Measurements from ENCODE around the gene SYP.
A peak's percentile ranks its signal among the peaks of the same experiment; 100 is the strongest.
"Not testable (repeated sequence)": the region's sequence is repeated elsewhere in the genome, so short reads cannot be mapped to it uniquely, and the experiment has no call there.

SYP gene

DNA sequence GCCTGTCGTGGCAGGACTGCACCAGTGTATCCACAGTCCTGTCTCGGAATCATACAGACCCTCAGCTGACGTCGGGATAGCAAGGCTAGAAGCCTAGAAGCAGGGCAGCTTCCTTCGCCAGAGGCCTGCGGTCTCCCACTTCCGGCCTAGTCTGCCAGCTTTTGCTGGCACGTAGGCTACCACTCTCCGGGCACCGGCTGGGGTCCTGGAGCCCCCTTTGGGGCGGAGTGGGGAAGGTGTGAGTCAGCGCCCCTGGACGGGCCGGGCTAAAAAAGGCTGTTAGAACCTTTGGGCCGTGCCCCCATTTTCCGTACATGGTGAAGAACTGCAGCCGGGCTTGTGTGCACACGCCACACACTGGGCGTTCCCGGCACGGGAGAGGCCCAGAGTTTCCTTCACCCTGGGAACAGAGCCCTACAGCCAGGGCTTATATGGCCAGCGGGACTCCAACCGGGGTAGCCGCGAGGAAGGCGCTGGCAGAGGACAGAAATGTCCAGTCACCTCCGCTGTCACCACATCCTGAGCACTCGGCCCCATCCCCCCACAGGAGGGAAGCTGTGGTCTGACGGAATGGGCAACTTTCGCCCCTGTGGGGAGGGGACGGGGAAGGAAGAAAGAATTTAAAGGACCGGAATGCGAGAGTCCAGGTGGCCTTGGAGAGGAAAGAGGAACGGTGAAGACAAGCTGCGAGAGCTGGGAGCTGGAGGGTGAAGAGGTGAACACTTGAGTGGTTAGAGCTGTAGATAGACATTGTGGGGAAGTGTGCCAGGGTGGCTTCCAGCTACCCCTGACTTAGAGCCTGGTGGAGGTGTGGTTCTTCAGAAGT is 32.9 kb downstream of the SYP start:
- DNase-seq (ENCODE audit: low read depth in 3 of 3): peak in 1 of 3 donors; percentile 44

DNA sequence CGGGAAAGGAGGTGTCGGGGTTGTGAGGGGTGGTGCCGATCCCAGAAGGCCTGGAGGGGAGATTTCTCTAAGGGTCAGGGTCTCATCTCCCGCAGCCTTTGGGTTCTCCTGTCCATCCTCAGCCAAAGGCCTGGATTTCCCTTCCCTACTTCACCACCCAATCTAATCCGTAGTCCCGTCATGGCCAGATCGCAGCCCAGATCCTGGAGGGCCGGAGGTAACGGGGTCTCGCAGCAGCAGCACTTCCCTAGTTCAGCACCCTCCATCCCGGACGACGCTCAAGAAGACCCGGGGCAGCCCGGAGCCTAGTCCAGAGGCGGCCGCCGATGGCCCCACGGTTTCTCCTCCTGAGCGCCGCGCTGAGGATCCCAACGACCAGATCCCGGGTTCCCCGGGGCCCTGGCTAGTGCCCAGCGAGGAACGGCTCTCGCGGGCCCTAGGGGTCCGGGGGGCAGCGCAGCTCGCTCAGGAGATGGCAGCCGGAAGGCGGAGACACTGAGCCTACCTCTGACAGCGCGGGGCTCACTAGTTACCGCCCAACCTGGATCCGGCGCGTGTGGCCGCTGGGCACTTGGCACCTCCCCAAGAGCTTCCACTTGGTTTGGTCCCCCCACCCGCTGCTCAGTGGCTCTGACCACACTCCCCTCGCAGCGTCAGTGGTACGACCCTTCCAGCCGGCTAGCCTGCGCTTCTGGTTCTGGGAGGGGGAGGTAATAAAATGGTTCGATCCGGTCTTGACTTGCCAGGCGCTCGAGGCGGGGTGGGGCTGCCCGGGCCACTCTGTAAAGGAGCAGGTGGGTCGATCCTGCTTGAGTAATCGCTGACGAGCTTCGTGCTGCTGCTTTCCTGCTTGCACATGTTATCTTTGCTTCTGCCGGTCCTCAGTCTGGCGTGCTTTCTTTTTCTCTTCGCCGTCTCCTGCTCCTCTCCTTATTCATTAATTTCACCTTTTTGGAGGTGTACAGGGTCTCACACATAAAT is 33.8 kb downstream of the SYP start:
- DNase-seq (ENCODE audit: low read depth in 3 of 3): peak in 2 of 3 donors; percentile 54 to 67

DNA sequence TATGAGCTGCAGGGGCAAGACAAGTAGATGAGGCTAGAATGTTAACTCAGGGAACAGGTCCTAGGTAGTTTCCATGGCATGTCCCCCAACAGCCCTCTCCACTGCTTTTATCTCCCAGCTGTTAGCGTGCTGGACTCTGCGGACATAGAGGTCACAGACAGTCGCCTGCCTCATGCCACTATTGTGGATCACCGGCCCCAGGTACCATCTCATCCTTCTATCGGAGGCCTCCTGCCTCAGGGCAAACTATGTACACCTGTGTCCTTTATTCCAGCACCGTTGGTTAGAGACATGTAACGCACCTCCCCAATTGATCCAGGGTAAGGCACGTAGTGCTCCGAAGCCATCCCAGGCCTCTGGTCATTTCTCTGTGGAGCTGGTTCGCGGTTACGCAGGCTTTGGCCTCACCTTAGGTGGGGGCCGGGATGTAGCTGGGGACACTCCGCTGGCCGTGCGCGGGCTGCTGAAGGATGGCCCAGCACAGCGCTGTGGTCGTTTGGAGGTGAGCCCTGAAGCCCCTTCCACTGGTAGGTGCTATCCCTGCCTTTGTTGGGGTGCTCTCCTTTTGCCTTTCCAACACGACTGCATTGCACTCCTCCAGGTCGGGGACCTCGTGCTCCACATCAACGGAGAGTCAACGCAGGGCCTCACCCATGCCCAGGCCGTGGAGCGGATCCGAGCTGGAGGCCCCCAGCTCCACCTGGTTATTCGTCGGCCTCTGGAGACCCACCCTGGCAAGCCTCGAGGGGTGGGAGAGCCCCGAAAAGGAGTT is 35.2 kb downstream of the SYP start:
- no peak for DNase-seq (ENCODE audit: low read depth in 3 of 3)

DNA sequence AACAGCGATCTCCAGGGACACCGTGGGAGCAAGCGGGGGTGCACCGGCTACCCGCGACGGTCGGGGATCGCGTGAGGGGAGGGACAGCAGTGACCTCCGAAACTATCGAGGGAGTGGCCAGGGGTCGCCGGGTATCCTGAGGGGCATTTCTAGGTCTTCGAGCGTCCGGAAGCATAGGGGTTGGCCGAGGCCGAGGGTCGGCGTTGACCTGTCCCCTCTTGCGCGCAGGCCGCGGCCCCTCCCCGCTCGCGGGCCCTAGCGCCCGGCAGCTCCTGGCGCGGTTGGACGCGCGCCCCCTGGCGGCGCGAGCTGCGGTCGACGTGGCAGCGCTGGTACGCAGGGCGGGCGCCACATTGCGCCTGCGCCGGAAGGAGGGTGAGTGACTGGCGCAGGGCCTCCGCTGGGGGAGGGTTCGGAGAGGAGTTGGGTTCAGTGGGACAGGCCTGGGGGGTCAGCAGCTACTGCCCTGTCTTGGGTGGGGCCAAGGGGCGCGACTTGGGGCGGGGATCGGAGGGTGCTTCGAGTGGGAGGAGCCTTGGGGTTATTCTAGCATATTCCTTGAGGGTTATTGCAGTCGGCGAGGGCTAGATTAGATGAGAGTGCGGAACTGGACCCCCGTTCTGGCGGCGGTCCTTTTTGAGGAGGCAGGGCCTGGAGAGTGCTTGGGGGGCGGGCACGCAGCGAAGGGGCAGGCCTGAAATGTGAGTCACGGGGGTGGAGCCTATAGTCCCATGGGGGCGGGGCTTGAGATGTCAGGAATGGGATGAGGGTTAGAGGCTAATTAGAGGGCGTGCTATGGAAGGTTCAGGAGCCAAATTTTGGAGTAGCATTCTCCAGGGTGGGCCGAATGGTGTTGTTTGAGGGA is 36.2 kb downstream of the SYP start:
- DNase-seq (ENCODE audit: low read depth in 3 of 3): peak; percentile 53 to 56 (median 53)

DNA sequence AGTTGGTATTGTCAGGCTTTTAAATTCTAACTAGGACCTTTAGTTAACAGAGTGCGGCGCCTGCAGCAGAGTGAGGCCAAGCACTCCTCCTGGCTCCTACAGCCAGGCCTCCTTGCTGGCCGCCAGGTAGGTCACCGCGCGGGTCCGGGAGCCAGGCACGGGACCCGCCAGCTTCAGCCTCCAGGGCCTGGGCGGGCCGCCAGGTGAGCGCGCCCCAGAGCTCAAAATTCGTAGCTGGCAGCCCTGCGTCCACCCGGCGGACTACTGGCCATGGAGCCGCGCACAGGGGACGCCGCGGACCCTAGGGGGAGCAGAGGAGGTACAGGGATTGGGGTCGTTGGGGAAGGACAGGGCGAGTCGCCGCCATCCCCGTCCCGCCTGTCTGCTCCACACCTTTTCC is 37.4 kb downstream of the SYP start, which contains the start of gene MAGIX:
Gene MAGIX (plus strand): TSS at position 139 of the 400 bp plus-strand sequence. CDS start 132 bp downstream, at position 271.
- no peak for DNase-seq (ENCODE audit: low read depth in 3 of 3)

DNA sequence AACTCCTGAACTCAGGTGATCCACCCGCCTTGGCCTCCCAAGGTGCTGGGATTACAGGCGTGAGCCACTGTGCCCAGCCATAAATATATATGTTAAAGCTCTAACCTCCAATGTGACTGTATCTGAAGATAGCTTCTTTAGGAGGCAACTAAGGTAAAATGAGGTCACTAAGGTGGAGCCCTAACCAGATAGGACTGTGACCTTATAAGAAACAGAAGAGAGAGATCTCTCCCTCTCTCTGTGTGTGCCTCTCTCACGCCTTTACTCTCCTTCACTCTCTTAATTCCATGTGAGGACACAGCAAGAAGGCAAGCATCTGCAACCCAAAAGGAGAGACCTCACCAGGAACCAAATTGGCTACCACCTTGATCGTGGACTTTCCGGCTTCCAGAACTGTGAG is 38.4 kb downstream of the SYP start:
- DNase-seq (ENCODE audit: low read depth in 3 of 3): no peak

DNA sequence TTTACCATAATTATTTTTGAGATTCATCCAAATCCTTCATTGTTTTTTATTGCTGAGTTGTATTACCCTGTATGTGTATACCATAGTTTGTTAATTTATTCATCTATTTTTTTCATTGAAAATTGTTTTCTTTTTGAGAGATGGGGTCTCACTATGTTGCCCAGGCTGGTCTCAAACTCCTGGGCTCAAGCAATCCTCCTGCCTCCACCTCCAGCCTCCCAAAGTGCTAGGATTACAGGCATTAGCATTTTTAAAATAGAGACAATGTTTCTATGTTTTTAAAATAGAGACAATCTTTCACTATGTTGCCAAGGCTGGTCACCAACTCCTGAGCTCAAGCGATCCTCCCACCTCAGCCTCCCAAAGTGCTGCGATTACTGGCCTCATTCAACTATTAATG is 39.1 kb downstream of the SYP start:
- no peak for DNase-seq (ENCODE audit: low read depth in 3 of 3)

DNA sequence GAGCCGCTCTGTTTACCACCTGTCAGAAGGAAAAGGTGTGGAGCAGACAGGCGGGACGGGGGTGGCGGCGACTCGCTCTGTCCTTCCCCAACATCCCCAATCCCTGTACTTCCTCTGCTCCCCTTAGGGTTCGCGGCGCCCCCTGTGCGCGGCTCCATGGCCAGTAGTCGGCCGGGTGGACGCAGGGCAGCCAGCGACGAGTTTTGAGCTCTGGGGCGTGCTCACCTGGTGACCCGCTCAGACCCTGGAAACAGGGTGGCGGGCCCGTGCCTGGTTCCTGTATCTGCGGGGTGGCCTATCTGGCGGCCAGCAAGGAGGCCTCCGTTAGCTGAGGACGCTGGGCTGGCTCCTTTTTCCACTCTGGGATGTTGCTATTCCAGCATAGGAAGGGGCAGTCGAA is 42.8 kb downstream of the SYP start:
- no peak for DNase-seq (ENCODE audit: low read depth in 3 of 3)

DNA sequence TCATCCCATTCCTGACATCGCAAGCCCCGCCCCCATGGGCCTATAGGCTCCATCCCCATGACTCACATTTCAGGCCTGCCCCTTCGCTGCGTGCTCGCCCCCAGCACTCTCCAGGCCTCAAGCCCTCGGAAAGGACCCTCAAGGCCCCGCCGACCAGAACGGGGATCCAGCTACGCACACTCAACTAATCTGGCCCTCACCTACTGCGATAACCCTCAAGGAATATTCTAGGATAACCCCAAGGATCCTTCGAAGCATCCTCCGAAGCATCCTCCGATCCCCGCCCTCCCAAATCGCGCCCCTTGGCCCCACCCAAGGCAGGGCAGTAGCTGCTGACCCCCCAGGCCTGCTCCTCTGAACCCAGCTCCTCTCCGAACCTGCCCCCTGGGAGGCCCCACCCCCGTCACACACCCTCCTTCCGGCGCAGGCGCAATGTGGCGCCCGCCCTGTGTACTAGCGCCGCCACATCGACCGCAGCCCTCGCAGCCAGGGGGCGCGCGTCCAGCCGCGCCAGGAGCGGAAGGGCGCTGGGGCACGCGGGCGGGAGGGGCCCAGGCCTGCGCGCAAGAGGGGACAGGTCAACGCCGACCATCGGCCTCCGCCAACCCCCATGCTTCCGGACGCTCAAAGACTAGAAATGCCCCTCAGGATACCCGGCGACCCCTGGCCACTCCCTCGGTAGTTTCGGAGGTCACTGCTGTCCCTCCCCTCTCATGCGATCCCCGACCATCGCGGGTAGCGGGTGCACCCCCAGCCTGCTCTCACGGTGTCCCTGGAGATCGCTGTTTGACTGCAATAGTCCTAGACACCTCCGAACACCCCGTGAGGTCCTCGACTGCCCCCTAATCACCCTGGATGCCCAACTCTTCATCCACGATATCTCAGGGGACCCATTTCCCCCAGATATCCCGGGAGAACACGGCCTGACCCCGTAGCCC is 43.8 kb downstream of the SYP start:
- DNase-seq (ENCODE audit: low read depth in 3 of 3): peak; percentile 55 to 71 (median 70)

DNA sequence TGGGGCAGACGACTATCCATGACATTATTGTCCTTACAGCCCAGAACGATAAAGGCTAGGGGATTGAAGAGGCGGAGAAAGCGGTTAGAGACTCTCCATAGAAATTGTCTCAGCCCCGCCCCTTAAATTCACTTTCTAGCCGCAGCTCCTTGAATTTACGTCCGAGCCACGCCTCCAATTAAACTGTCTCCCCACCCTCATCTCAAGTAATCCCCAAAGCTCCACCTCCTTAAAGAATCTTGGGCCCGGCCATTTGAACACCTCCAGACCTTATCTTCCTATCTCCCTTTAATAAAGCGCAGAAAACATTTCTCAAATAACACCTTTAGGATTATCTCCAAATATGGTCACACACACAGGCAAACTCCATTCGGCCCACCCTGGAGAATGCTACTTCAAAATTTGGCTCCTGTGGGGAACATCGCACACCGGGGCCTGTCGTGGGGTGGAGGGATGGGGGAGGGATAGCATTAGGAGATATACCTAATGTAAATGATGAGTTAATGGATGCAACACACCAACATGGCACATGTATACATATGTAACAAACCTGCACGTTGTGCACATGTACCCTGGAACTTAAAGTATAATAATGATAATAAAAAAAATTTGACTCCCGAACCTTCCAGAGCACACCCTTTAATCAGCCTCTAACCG is 44.6 kb downstream of the SYP start:
- peak in 1 of 3 donors; percentile 24 for DNase-seq (ENCODE audit: low read depth in 3 of 3)

DNA sequence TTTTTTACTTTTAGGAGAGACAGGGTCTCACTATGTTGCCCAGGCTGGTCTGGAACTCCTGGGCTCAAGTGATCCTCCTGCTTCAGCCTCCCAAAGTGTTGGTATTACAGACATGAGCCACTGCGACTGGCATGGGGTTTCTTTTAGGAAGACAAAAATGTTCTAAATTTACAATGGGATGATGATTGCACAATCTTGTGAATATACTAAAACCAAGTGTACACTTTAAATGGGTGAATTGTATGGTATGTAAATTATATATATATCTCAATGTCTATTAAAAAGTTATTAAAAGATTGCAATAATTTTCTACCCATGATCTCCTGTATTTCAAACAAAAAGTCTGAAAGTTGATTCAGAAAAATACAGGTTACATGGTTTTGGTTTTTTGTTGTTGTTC is 46.5 kb downstream of the SYP start:
- DNase-seq (ENCODE audit: low read depth in 3 of 3): no peak

DNA sequence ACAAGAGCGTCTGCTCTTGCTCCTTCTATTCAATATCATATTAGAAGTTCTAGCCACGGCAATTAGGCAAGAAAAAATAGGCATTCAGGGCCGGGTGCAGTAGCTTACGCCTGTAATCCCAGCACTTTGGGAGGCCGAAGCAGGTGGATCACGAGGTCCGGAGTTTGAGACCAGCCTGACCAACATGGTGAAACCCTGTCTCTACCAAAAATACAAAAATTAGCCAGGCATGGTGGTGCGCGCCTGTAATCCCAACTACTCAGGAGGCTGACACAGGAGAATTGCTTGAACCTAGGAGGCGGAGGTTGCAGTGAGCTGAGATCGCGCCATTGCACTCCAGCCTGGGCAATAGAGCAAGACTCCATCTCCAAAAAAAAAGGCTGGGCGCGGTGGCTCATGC is 50.7 kb downstream of the SYP start:
- not testable (repeated sequence) for DNase-seq (ENCODE audit: low read depth in 3 of 3)

DNA sequence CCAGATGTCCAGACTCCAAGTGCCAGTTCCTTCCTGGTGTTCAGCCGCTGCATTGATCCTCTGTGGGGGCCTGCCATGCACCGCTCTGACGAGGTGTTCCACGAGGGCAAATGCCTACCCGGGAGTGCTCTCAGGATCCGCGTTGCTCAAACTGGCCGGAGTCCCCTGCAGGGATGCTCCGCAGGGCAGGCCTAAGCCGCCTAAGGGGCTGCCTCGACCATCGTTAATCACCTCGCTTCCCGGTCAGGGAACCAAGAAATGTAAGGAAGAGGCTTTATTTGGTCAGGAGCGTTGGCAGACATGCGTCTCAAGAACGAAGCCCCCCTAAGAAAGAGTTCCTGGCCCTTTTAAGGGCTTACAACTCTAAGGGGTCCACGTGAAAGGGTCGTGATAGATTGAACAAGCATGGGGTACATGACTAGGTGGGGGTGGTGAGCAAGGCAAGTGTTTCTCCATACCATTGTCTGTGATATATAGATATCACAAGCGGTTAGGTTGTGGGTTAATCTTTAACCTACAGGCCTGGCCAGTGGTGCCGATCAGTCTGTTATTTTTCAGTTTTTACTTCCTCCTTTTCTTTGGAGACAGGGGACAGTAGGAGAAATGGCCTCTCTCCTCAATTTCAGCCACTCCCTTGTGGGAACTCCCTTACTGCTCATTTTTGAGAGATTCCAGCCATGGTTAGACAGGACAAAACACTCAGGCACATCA is 51.4 kb downstream of the SYP start:
- not testable (repeated sequence) for DNase-seq (ENCODE audit: low read depth in 3 of 3)

DNA sequence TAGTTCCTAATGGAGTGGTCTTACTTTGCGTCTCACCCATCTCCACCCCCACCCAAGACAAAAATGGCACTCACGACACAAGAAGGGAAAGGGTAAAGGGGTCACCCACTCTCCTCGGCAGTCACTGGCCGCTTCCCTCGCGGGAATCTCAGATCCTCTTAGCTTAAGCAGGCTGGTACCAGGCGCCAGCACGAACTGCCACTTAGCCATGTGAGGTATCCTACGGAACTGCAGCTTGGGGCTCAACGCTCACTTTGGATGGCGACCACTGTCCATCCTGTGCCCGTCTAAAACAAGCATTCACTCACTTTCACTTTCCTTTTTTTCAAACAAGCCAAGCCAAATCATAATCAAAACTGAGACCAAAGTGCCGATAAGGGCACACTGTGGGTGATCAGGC is 52.1 kb downstream of the SYP start:
- no peak for DNase-seq (ENCODE audit: low read depth in 3 of 3)

DNA sequence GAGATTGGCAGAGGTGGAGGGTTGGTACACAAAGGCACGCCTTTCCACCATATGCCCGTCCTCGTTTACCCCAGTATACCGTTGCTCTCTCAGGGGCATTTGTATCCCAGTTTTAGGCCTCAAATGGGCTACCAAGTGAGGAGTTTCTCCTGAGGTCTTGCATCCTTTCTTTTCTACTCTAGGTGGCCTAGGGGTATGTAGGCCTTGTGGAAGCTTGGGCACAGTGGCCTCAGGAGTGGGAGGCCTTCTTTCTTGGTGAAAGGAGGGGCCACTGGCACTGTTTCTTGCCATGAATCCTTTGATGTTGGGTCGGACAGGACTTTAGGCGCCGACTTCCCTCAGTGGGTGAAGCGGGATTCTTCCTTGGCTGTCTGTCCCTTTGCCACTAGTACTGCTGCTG is 52.7 kb downstream of the SYP start:
- no peak for DNase-seq (ENCODE audit: low read depth in 3 of 3)

DNA sequence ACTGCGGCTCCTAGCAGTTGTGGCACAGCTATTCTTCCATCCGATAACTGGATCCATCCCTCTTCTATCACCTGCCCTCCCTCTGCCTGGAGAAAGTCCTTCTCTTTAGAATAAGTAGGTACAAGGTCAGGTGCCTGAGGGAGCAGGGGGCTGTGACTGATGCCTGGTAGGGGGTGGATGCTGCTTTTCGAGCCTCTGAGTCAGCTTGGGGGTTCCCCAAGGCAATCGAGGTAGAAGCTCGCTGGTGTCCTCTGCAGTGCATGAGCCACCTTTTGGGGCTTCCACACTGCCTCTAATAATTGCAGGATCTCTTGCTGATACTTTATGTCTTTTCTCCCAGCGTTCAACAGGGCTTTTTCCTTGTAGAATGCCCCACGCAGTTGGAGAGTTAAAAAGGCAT is 56.8 kb downstream of the SYP start:
- DNase-seq (ENCODE audit: low read depth in 3 of 3): not testable (repeated sequence)

DNA sequence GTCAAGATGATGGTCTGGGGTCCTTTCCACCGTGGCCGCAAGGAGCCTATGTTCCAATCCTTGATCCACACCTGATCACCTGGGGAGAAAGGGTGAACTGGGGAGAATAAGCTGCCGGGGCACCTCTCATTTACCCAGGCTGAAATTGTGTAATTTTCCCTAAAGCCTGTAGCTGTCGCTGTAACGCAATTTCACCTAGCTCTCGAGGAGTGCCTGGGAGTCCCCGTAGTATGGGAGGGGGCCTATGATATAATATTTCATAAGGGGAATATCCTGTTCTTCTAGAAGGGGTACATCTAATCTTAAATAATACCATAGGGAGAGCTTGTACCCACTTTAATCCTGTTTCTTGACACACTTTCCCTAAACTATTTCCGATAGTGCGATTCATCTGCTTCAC is 57.7 kb downstream of the SYP start:
- DNase-seq (ENCODE audit: low read depth in 3 of 3): not testable (repeated sequence)

DNA sequence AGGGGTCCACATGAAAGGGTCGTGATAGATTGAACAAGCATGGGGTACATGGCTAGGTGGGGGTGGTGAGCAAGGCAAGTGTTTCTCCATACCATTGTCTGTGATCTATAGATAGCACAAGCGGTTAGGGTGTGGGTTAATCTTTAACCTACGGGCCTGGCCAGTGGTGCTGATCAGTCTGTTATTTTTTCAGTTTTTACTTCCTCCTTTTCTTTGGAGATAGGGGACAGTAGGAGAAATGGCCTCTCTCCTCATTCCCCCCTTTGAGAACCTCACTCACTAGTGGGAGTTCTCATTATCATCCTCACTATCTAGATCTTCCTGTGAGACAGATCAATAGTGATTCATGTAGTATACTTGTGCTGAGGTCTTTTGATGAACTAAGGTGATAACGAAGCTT is 60.3 kb downstream of the SYP start:
- no peak for DNase-seq (ENCODE audit: low read depth in 3 of 3)

Measured in stimulated activated CD4-positive, alpha-beta T cell treated with anti-CD3 and anti-CD28 coated beads, TNF-alpha, amount 100 ng/mL, for 48 hours (primary cell).